ENCODE results near the gene KIF22.

KIF22 gene

DNA sequence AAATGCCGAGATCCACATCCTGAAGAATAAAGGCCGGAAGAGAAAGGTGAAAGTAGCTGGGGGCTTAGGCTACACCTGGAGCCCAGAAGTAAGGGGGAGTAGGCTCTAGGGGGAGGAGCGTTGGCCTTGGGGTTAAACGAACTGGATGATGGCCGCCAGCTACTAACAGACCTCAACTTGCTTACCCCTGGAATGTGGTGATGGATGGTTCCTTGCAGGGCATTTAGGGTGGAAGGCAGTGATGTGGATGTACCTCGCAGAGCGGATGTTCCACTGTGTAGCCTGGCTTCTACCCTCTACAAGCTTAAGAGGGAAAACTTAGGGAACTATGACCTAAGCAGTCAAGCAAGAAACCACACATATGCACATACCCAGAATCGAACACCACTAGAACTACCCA, 13.5 kb downstream of the KIF22 start:
- DNase-seq: no peak

DNA sequence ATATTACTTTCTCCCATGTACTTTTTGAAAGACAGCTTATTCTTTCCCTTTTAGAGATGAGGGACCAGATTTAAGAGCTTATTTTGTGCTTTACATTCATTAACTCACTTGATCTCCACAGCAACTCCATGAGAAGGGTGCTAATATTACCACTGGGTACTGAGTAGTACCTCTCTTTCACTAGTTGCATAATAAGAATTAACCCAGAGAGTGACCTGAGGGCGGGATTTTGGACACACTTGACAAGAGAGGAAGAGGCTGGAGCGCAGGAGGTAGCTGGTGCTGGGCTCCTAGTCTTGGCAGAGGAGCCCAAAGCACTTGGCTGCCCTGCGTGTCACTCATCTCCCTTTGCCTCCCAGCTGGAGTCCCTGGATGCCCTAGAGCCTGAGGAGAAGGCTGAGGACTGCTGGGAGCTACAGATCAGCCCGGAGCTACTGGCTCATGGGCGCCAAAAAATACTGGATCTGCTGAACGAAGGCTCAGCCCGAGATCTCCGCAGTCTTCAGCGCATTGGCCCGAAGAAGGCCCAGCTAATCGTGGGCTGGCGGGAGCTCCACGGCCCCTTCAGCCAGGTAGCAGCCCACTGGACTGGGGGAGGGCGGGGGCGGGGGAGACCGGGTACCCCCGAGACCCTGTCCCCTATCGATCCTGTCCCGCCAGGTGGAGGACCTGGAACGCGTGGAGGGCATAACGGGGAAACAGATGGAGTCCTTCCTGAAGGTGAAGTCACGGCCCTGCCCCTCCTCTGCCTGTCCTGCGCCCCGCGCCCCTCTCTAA, 14.1 kb downstream of the KIF22 start:
- no peak for DNase-seq

DNA sequence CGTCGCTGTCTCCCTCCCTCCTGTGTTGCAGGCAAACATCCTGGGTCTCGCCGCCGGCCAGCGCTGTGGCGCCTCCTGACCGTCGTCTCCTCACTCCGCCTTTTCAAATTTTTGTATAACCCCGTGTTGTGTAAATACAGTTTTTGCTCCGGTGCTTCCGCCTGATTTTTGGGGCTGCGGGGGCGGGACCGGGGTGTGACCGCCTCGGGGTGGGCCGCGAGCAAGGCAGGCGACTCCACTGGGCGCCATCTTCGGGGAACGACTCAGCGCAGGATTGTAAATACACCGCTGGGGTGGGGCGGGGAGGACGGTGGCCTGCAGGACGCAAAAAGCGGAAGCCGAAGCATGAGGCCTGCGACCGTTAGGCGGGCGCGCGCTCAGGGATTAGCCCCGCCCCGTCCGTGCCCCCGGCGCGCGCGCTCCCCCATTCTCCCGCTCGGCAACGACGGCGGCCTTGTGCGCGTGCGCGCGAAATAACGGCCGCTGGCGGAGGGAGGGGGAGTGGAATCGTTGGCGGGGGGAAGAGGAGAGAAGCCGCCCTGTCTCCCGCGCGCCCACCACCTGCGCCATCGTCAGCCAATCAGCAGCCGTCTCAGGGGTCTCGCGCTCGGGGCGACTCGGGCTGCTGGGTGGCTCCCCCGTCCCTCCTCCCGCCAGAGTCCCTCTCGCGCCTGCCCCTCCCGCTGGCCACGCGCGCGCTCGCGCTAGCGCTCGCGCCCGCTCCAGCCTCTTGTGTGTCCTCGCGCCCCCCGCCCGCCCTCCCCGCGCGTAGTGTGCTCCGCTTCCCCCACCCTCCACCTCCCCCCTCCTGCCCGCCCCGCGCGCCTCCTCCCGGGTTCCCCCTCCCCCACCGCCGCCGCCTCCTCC, 14.9 kb downstream of the KIF22 start:
- peak; percentile 97 for DNase-seq

DNA sequence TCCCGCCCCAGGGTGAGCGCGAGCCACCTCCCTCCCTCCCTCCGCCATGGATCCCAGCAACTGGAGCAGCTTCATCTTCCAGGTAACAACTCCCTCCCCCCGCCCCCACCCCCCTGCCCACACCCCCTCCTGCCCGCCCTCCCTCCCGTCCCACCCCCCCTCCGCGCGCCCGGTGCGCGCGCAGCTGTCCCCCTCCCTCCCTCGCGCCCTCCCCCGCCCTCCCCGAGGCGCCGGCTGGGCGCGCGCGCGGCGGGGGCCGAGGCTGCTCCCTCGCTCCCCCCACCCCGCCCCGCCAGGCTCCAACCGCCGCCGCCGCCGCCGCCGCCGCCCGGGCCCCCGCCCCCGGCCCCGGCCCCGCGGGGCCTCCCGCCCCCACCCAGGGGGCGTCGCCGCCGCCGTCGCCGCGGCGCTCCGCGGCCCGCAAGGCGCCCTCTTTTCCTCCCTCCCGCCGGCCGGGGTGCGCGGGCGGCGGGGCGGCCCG, 15.6 kb downstream of the KIF22 start, which contains the start of gene MAZ:
MAZ (plus strand) TSS at position 431 of the 481 bp plus-strand sequence. CDS start 173 bp downstream, outside the sequence.
- DNase-seq: no peak

DNA sequence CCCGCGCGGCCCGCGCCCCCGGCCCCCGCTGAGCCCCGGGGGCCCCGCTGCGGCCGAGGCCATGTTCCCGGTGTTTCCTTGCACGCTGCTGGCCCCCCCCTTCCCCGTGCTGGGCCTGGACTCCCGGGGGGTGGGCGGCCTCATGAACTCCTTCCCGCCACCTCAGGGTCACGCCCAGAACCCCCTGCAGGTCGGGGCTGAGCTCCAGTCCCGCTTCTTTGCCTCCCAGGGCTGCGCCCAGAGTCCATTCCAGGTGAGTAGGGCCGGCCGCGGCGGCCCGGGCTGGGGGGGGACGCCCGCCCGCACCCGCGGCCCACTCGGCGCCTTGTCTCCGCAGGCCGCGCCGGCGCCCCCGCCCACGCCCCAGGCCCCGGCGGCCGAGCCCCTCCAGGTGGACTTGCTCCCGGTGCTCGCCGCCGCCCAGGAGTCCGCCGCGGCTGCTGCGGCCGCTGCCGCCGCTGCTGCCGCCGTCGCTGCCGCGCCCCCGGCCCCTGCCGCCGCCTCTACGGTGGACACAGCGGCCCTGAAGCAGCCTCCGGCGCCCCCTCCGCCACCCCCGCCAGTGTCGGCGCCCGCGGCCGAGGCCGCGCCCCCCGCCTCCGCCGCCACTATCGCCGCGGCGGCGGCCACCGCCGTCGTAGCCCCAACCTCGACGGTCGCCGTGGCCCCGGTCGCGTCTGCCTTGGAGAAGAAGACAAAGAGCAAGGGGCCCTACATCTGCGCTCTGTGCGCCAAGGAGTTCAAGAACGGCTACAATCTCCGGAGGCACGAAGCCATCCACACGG, 16.3 kb downstream of the KIF22 start:
- DNase-seq: peak; percentile 71

DNA sequence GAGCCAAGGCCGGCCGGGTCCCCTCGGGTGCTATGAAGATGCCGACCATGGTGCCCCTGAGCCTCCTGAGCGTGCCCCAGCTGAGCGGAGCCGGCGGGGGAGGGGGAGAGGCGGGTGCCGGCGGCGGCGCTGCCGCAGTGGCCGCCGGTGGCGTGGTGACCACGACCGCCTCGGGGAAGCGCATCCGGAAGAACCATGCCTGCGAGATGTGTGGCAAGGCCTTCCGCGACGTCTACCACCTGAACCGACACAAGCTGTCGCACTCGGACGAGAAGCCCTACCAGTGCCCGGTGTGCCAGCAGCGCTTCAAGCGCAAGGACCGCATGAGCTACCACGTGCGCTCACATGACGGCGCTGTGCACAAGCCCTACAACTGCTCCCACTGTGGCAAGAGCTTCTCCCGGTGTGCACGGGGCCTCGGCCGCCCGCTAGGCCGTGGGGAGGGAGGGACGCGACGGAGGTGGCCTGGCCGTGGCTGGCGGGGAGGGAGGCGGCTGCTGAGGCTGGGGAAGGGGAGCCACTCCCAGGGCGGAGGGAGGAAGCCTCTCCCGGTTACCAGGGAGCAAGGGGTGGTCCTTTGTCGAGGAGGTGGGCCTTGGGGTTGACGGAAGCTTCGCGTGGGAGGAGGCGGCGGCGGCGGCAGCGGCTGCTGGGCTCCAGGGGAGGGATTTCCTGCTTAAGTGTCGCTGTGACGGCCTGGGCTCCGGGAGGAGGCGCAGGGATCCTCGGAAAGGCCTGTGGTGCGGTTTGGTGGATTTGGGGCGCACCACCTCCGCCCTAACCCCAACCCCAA, 17.1 kb downstream of the KIF22 start:
- peak; percentile 95 for DNase-seq

DNA sequence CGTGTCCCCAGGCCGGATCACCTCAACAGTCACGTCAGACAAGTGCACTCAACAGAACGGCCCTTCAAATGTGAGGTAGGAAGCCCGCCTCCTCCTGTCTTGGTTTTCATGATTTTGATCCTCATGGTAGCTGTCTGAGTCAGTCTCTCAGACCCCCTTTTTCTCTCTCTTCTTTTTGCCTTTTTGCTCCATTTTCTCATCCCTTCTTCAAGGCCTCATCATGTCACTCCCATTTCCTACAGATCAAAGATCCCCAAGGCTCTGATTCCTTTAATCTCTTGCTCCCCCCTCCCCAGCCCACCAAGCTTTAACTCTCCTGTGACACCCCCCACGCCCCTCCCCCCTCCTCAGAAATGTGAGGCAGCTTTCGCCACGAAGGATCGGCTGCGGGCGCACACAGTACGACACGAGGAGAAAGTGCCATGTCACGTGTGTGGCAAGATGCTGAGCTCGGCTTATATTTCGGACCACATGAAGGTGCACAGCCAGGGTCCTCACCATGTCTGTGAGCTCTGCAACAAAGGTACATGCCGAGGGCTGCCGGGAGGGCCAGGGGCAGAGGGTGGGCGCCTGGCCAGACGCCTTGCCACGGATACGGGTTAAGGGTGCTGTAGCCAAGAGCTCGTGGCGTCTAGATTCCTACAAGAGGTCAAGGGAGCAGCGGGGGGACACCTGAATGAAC, 17.8 kb downstream of the KIF22 start:
- DNase-seq: no peak

DNA sequence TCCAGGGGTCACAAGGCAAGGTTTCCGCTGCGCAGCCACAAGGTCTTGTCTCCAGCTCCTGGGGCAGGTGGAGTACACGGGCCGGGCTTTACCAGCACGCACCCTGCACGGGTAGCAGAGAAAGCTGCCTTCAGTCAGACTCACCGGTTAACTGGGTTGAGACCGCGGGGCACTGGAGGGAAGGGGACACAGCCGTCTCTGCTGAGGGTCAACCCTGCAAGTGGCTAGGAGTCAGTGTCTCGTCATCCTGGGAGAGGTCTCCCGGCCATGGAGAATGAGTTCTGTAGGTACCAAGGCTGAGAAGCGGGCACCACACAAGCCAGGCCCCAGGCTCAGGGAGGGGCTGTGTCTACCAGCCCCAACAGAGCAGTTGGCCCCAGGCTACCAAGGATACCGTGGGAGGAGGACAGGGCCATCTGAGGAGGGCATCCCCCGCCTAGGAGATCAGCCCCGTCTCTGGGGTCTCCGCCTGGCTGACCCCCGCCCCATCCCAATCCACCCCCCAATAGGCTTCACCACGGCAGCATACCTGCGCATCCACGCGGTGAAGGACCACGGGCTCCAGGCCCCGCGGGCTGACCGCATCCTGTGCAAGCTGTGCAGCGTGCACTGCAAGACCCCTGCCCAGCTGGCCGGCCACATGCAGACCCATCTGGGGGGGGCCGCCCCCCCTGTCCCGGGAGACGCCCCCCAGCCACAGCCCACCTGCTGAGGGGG, 18.6 kb downstream of the KIF22 start:
- DNase-seq: no peak

DNA sequence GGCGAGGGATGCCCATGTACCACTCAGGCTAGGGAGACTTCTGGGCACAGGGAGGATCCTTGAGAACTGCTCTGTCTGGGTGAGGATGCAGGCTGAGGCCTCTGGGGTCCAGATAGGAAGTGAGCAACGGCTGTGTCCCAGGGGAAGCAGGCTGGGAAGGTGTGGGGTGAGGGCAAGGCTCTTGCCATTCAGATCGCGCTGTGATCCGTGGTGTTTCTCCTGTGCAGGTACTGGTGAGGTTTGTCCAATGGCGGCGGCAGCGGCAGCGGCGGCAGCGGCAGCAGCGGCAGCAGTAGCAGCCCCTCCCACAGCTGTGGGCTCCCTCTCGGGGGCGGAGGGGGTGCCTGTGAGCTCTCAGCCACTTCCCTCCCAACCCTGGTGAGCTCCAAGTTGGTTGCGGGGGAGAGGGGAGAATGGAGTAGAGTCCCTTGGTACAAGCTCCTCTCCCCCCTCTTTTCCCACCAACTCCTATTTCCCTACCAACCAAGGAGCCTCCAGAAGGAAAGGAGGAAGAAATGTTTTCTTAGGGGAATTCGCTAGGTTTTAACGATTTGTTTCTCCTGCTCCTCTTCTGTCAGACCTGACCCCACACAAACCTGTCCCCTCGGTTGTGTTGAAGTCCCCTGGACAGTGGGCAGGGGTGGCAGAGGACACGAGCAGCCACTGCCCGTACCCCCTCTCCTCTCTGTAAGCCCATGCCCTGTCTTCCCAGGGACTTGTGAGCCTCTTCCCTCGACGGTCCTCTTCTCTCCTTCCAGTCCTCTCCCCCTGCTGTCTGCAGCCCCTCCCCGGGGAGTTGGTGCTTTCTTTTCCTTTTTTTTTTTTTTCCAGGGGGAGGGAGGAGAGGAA, 19.5 kb downstream of the KIF22 start:
- peak; percentile 45 for DNase-seq

DNA sequence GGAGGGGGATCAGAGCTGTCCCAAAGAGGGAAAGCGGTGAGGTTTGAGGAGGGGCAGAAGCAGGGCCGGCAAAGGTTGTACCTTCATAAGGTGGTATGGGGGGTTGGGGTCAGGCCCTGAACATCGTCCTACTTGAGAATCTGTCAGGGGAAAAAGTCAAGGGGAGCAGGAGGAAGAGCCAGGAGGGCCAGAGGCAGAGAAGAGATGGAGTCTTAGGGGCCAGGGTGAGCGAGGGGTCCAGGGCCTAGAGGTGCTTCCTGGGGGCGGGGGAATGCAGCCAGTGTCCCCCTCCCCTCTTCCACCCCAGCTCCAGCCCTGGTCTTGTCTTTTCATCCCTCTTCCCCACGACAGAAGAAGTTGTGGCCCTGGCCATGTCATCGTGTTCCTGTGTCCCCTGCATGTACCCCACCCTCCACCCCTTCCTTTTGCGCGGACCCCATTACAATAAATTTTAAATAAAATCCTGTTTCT, 20.2 kb downstream of the KIF22 start:
- DNase-seq: no peak

DNA sequence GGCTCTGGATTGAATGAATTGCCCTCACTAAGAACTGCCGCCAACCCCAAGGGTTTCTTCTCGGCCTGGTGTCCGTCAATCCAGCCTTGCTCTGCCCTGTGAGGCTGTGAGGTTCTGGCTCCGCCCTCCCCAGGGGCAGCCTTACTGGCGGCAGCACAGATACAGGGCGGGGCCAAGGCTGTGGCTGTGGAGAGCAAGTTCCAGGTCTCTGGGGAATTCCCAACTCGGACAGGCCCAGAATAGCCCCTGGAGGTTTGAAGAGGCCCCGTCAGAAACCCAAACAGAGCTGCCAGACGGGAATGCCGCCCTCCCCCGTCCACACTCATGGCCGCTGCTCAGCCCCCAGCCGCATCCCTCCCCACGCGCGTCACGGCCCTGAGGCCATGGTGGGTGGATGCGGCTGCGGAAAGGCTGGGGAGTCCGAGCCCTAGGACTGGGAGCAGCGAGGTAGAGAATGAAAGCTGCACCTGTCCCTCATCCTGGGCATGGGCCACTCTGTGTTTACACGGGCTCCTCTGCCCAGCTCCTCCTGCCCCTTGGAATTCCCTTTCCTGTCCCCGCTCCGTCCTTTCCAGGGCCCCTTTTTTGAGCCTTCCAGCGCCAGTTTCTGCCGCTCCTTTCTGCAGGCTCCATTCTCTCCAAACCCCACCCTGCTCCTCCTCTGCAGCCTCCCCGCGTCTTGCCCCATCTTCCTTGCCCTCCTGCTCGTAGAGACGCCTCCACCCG, 20.8 kb downstream of the KIF22 start:
- peak; percentile 99 for DNase-seq

DNA sequence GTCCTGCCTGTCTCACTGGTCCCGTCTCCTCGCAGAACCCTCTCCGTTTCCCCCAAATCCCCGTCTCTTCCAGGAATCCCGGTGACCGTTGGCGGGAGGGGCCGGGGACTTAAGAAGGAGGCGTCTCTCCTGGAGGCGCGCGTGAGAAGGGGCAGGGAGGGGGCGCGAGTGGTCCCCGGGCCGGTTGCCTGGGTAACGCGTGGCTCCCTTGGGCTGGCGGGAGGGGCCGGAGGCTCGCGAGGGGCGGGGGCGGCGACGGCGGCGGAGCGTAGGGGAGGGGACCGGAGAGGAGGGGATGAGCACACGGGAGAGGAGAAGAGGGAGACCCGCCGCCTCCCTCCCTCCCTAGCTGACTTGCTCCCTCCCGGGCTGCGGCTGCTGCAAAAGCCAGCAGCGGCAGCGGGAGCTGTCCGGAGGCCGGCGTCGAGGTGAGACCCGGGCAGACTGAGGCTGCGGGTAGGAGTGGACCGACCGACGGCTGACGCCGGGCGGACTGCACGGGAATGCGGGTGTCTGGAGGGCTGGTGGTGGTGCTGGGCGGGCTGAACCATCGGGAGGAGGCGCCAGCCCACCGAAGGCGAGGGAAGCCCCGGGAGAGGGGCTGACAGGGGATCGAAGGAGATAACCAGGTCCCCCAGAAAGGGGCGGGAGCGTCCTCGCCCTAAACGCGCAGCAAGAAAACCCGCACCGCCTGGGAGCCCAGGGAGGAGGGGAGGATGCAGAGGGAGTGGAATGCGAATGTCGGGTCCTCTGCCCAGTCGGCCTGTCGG, 21.5 kb downstream of the KIF22 start, which contains the start of gene PRRT2:
PRRT2 (plus strand) TSS at position 298 of the 770 bp plus-strand sequence. CDS start 862 bp downstream, outside the sequence.
- DNase-seq: peak; percentile 57

DNA sequence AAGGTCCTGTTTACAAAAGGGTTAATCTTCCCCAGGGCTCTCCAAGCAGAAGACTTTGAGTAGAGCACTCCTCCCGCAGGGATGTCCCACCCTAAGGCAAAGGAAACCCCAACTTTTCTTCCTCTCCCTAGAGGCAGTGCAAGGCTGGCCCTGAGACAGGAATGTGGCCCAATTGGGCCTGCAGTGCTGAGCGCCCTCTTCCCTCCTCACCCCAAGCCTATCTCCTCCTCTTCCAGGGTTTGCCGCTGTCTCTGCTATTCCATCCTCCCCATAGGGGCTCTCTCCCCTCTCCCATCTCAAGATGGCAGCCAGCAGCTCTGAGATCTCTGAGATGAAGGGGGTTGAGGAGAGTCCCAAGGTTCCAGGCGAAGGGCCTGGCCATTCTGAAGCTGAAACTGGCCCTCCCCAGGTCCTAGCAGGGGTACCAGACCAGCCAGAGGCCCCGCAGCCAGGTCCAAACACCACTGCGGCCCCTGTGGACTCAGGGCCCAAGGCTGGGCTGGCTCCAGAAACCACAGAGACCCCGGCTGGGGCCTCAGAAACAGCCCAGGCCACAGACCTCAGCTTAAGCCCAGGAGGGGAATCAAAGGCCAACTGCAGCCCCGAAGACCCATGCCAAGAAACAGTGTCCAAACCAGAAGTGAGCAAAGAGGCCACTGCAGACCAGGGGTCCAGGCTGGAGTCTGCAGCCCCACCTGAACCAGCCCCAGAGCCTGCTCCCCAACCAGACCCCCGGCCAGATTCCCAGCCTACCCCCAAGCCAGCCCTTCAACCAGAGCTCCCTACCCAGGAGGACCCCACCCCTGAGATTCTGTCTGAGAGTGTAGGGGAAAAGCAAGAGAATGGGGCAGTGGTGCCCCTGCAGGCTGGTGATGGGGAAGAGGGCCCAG, 22.4 kb downstream of the KIF22 start:
- DNase-seq: no peak

DNA sequence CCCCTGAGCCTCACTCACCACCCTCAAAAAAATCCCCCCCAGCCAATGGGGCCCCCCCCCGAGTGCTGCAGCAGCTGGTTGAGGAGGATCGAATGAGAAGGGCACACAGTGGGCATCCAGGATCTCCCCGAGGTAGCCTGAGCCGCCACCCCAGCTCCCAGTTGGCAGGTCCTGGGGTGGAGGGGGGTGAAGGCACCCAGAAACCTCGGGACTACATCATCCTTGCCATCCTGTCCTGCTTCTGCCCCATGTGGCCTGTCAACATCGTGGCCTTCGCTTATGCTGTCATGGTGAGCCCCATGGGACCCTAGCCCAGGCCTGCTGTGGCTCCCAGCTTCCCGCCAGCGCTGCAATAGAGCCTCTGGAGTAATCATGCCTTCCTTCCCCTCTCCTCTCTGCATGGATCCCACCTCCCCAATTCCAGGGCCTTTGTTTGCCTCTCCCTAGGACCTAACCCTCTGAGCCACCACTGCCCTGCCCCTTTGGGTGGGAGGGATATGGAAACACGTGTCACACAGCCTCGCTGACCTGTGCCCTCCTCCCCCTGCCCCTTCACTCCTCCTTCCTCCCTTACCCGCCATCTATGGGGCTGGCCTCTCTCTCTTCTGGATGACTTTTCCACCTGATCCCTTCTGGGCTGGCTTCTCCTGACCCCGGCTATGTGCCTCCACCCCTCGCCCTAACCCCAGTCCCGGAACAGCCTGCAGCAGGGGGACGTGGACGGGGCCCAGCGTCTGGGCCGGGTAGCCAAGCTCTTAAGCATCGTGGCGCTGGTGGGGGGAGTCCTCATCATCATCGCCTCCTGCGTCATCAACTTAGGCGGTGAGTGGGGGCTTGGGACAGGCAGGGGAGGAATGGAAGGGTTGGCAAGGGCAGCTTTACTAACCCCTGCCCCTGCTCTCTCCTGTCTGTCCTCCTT, 23.4 kb downstream of the KIF22 start:
- no peak for DNase-seq

DNA sequence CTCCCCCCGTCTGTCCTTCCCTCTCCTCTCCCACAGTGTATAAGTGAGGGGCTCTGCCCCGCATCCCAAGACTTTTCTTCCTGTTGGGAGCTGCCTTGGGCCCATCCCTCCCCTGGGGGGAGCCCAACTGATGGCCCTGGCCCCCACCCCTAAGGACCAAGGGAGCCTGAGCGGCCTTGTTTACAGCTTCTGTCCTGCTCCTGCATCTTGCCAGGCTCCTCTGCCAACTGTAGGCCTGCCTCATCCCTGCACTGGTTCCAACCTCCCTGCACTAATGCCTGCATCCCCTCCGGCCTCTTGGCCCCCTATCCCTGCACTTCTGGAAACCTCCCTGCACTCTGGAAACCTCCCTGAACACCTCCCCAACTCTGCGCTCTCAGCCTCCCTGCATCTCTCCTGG, 24.0 kb downstream of the KIF22 start:
- DNase-seq: no peak
